K562 (cell line): ENCODE data around the gene CNKSR1. TPM values are rescaled to one million over a fixed set of nuclear protein-coding genes. Genes with fewer than 3 reads are reported as not detected.
A peak's percentile ranks its signal among the peaks of the same experiment; 100 is the strongest.

Experiments
- FOXM1 ChIP-seq, 2 experiments: fragments of 450-650 bp in 1 of 2; sonication (generic) in 1 of 2; formaldehyde crosslinking in 1 of 2; IDR thresholded peaks; 2 replicates each; pipeline versions ENCODE4 v1.6.1 to v1.9.0; 2017 to 2022; ENCODE audit warnings: low read depth in 2 of 2, mild to moderate bottlenecking in 2 of 2, missing genetic modification reagents in 1 of 2, moderate library complexity in 1 of 2
- KAT2B ChIP-seq: IDR thresholded peaks from one replicate; pipeline ENCODE4 v1.6.1; 2012; ENCODE audit warnings: low read depth, mild to moderate bottlenecking, control low read depth, inconsistent platforms, low read length, moderate library complexity
- KAT7 ChIP-seq: sonication (generic); formaldehyde crosslinking; IDR thresholded peaks from 2 replicates; pipeline ENCODE4 v1.8.0; 2022; ENCODE audit warnings: missing genetic modification reagents, mild to moderate bottlenecking, borderline replicate concordance
- MXI1 ChIP-seq: IDR thresholded peaks from 2 replicates; pipeline ENCODE4 v1.6.1; 2011; ENCODE audit warnings: low read depth, mild to moderate bottlenecking, improper control_type of control experiment, low read length
- NFIC ChIP-seq: fragments of 450-650 bp; IDR thresholded peaks from 2 replicates; pipeline ENCODE4 v1.6.1; 2017; ENCODE audit warnings: mild to moderate bottlenecking, inconsistent platforms
- NR3C1 ChIP-seq: sonication (generic); formaldehyde crosslinking; IDR thresholded peaks from 2 replicates; pipeline ENCODE4 v1.8.1; 2022; ENCODE audit warnings: missing genetic modification reagents
- PHF20 ChIP-seq: fragments of 450-650 bp; IDR thresholded peaks from 2 replicates; pipeline ENCODE4 v1.6.1; 2018; ENCODE audit not compliant: partially characterized antibody
- SNIP1 ChIP-seq: fragments of 450-650 bp; IDR thresholded peaks from 2 replicates; pipeline ENCODE4 v1.7.1; 2017; ENCODE audit warnings: low read depth, mild to moderate bottlenecking
- TAF15 ChIP-seq: fragments of 200-400 bp; formaldehyde crosslinking; IDR thresholded peaks from 2 replicates; pipeline ENCODE4 v1.6.1; 2017; ENCODE audit warnings: mild to moderate bottlenecking, low read depth, low read length, moderate library complexity
- TFAM ChIP-seq: fragments of 250-450 bp; sonication (Bioruptor Pico); conservative IDR thresholded peaks from 2 replicates; pipeline ENCODE4 v1.5.0; 2021; ENCODE audit warnings: mild to moderate bottlenecking, moderate library complexity
- ZNF445 ChIP-seq: fragments of 250-450 bp; sonication (Bioruptor Pico); IDR thresholded peaks from 2 replicates; pipeline ENCODE4 v1.4.0; 2020; ENCODE audit warnings: low read depth, mild to moderate bottlenecking, moderate library complexity
- polyA plus RNA-seq, 8 experiments: library from polyadenylated mRNA; depleted of rRNA in 4 of 8; stranded (reverse) in 5 of 8; unstranded in 3 of 8; fragments of >200 nt; fragmentation: Nextera tagmentation in 2 of 8; fragmentation: Illumina TruSeq in 1 of 8; extraction: Ambion mirVana in 2 of 8; extraction: Trizol in 1 of 8; gene quantifications; 2 replicates each; pipeline versions ENCODE4 v1.2.1 to v1.2.3, GENCODE V29; 2011 to 2014; ENCODE audit warnings: inconsistent platforms in 1 of 8, missing spikeins in 1 of 8
- total RNA-seq, 7 experiments: library from RNA; depleted of rRNA in 6 of 7; stranded (reverse); fragments of >200 nt in 6 of 7; fragmentation: Illumina TruSeq in 2 of 7; extraction: Trizol in 2 of 7; gene quantifications; 2 replicates each; pipeline versions ENCODE4 v1.2.1 to v1.2.3, GENCODE V29; 2011 to 2021; ENCODE audit warnings: low replicate concordance in 1 of 7
- TF ChIP-seq, protein P1 (sequence below): sonication (generic); formaldehyde crosslinking; IDR thresholded peaks from 2 replicates; pipeline ENCODE4 v1.8.0; 2022; ENCODE audit warnings: missing genetic modification reagents, mild to moderate bottlenecking, borderline replicate concordance
- TF ChIP-seq, protein P2 (sequence below): fragments of 250-450 bp; sonication (Bioruptor Pico); IDR thresholded peaks from 2 replicates; pipeline ENCODE4 v1.4.0; 2020
- TF ChIP-seq, protein P3 (sequence below): fragments of 250-450 bp; sonication (Bioruptor Pico); IDR thresholded peaks from 2 replicates; pipeline ENCODE4 v1.9.0; 2021; ENCODE audit warnings: mild to moderate bottlenecking, inconsistent platforms
- TF ChIP-seq, protein P4 (sequence below), 2 experiments: fragments of 450-650 bp; IDR thresholded peaks; 2 replicates each; pipeline ENCODE4 v1.6.1; 2016

Gene CNKSR1
- total and polyA plus RNA-seq, 9 of the 15 experiments (the other 6 are each of a cell fraction or from before 2014, with no cell fraction given) = 0.03 to 2.8 (median 1.1) TPM

DNA sequence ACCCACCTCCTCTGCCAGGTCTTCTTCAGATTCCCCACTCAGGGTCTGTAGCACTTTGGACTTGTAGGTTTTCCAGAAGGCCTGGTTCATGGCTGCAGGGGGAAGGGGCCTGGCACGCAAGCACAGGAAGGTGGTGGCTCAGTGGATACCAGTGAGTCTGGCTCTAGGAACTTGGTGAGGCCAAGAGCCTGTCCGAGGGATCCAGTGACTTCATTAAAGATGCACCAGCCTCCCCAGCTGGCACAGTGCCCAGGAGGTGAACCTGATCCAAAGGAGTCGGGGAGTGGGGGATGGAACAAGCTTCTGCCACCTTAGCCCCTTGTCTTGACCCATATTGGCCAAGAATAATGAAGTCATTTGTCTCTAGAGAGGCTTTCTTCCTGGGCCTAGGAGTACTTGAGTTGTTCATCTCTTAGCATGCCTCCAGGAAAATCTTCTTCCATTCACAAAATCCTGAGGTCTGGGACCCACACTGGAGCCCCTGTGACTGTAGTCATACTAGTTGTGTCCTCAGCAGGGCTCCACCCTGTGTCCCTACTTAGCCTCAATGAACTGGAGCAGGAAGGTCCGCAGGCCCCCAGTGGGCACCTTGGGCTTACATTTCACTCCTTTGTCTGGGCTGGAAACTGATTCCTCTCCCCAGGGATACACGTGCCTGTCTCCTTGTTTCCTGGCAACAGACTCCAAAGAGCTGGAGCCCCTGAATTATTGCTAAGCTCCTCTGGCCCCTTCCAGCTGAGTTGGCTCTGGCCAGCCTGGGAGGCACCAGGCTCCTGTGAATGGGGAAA lies 8.7 kb upstream of the CNKSR1 start, which contains the start of gene C1orf232 (continued):
- TF ChIP-seq NR3C1 (CRISPR knock-in tag) = 0 out of 2 replicates have a peak, but pooled peaks have one; percentile 42
- TF ChIP-seq SNIP1 = no peak
- TF ChIP-seq, protein P1, sequence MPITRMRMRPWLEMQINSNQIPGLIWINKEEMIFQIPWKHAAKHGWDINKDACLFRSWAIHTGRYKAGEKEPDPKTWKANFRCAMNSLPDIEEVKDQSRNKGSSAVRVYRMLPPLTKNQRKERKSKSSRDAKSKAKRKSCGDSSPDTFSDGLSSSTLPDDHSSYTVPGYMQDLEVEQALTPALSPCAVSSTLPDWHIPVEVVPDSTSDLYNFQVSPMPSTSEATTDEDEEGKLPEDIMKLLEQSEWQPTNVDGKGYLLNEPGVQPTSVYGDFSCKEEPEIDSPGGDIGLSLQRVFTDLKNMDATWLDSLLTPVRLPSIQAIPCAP (CRISPR knock-in tag) = no peak
- no peak for TF ChIP-seq TFAM (CRISPR knock-in tag)
- no peak for TF ChIP-seq KAT2B
- TF ChIP-seq, protein P2, sequence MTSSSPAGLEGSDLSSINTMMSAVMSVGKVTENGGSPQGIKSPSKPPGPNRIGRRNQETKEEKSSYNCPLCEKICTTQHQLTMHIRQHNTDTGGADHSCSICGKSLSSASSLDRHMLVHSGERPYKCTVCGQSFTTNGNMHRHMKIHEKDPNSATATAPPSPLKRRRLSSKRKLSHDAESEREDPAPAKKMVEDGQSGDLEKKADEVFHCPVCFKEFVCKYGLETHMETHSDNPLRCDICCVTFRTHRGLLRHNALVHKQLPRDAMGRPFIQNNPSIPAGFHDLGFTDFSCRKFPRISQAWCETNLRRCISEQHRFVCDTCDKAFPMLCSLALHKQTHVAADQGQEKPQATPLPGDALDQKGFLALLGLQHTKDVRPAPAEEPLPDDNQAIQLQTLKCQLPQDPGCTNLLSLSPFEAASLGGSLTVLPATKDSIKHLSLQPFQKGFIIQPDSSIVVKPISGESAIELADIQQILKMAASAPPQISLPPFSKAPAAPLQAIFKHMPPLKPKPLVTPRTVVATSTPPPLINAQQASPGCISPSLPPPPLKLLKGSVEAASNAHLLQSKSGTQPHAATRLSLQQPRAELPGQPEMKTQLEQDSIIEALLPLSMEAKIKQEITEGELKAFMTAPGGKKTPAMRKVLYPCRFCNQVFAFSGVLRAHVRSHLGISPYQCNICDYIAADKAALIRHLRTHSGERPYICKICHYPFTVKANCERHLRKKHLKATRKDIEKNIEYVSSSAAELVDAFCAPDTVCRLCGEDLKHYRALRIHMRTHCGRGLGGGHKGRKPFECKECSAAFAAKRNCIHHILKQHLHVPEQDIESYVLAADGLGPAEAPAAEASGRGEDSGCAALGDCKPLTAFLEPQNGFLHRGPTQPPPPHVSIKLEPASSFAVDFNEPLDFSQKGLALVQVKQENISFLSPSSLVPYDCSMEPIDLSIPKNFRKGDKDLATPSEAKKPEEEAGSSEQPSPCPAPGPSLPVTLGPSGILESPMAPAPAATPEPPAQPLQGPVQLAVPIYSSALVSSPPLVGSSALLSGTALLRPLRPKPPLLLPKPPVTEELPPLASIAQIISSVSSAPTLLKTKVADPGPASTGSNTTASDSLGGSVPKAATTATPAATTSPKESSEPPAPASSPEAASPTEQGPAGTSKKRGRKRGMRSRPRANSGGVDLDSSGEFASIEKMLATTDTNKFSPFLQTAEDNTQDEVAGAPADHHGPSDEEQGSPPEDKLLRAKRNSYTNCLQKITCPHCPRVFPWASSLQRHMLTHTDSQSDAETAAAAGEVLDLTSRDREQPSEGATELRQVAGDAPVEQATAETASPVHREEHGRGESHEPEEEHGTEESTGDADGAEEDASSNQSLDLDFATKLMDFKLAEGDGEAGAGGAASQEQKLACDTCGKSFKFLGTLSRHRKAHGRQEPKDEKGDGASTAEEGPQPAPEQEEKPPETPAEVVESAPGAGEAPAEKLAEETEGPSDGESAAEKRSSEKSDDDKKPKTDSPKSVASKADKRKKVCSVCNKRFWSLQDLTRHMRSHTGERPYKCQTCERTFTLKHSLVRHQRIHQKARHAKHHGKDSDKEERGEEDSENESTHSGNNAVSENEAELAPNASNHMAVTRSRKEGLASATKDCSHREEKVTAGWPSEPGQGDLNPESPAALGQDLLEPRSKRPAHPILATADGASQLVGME (CRISPR knock-in tag) = no peak
- TF ChIP-seq ZNF445 (CRISPR knock-in tag) = no peak
- no peak for TF ChIP-seq KAT7
- TF ChIP-seq, protein P3, sequence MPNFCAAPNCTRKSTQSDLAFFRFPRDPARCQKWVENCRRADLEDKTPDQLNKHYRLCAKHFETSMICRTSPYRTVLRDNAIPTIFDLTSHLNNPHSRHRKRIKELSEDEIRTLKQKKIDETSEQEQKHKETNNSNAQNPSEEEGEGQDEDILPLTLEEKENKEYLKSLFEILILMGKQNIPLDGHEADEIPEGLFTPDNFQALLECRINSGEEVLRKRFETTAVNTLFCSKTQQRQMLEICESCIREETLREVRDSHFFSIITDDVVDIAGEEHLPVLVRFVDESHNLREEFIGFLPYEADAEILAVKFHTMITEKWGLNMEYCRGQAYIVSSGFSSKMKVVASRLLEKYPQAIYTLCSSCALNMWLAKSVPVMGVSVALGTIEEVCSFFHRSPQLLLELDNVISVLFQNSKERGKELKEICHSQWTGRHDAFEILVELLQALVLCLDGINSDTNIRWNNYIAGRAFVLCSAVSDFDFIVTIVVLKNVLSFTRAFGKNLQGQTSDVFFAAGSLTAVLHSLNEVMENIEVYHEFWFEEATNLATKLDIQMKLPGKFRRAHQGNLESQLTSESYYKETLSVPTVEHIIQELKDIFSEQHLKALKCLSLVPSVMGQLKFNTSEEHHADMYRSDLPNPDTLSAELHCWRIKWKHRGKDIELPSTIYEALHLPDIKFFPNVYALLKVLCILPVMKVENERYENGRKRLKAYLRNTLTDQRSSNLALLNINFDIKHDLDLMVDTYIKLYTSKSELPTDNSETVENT (CRISPR knock-in tag) = no peak
- TF ChIP-seq TAF15 = no peak
- TF ChIP-seq, protein P4, sequence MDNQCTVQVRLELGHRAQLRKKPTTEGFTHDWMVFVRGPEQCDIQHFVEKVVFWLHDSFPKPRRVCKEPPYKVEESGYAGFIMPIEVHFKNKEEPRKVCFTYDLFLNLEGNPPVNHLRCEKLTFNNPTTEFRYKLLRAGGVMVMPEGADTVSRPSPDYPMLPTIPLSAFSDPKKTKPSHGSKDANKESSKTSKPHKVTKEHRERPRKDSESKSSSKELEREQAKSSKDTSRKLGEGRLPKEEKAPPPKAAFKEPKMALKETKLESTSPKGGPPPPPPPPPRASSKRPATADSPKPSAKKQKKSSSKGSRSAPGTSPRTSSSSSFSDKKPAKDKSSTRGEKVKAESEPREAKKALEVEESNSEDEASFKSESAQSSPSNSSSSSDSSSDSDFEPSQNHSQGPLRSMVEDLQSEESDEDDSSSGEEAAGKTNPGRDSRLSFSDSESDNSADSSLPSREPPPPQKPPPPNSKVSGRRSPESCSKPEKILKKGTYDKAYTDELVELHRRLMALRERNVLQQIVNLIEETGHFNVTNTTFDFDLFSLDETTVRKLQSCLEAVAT (IDR thresholded peaks at IDR 0.05) = no peak
- no peak for TF ChIP-seq MXI1
- TF ChIP-seq FOXM1 (IDR thresholded peaks at IDR 0.05; ENCODE audit: low read depth) = no peak
- no peak for TF ChIP-seq FOXM1 (CRISPR knock-in tag; IDR thresholded peaks at IDR 0.05; ENCODE audit: low read depth)
- no peak for TF ChIP-seq PHF20
- TF ChIP-seq NFIC = peak; percentile 80
